Stimulated activated CD4-positive, alpha-beta T cell treated with anti-CD3 and anti-CD28 coated beads, Interleukin-2, amount 100 ng/mL, for 48 hours (primary cell): ENCODE data around the gene TARS2.

Experiments used
- DNase-seq, 2 donors: peaks; one replicate each; pipeline ENCODE4 v3.0.0-alpha.2; 2020

Gene TARS2

DNA sequence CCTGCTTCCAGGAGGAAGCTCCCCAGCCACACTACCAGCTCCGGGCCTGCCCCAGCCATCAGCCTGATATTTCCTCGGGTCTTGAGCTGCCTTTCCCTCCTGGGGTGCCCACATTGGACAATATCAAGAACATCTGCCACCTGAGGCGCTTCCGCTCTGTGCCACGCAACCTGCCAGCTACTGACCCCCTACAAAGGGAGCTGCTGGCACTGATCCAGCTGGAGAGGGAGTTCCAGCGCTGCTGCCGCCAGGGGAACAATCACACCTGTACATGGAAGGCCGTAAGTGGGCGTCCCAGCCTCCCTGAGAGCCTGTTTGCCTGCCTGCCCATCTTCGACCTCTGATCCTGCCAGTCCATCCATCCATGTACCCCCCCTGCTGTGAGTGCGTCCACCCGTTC, 24.3 kb downstream of the TARS2 start:
- DNase-seq: no peak

DNA sequence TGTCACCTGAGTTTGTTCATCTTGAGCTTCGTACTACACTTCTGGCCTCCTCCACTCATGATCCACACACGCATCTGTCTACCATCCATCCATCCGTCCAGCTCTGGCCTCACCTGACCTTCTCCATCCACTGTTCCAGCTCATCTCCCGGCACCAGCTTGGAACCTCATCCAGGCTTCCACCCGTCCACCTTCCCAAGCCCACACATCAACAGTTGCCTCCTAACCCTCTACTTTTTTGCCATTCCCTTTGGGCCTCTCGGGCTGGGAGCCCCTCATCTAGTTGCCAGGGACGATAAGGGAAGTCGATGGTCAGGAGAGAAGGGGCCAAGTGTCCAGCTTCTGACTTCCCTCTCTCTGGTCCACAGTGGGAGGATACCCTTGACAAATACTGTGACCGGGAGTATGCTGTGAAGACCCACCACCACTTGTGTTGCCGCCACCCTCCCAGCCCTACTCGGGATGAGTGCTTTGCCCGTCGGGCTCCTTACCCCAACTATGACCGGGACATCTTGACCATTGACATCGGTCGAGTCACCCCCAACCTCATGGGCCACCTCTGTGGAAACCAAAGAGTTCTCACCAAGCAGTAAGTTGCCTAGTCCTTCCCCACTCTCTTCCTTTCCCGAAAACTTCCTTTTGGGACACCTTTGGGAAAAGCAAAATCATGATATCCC, 24.9 kb downstream of the TARS2 start:
- no peak for DNase-seq

DNA sequence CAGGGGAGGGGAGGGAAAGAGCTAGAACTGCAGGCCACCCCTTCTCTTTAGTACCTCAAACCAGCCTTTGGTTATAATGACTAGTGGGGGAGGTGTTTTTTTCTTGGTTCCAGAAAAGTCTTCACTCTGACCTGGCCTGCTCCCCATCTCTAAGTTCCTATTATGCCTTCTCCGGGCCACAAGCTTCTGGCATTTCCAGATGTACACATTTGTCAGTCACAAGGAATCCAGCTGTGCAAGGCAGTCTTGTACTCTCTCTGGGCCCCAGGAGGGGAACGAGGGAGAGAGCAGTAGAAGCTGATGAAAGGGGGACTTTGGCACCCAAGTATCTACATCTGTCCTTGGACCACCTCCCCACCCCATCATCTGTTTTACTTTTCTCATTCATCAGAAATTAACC, 25.6 kb downstream of the TARS2 start:
- DNase-seq: no peak

DNA sequence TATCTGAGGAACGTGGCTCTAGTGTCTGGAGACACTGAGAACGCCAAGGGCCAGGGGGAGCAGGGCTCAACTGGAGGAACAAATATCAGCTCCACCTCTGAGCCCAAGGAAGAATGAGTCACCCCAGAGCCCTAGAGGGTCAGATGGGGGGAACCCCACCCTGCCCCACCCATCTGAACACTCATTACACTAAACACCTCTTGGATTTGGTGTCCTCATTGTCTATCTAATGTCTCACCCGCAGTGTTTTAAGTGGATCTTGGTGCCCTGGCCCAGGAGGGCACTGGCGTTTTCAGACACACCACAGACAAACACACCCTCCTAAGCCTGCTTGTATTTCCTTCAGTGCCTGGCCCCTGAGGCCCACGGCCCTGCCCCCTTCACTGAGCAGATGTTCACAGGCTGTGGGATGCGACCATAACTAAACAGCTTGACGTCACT, 26.2 kb downstream of the TARS2 start:
- DNase-seq: no peak

DNA sequence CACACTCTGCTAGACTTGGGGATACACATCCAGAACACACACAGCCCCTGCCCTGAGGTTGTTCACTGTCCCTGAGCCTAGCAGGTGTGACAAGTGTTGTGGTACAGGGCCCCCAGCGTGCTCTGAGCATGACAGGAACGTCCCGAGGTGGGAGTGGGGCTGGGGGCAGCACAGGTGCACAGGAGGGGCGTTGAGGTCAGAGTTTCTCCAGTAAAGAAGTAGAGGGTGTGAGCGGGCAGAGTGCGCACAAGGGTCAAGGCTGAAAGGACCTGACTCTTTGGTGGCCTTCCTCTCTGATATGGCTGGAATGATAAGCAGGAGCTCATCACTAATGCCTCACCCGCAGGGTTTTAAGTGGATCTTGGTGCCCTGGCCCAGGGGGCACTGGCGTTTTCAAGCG, 27.0 kb downstream of the TARS2 start:
- DNase-seq: no peak

DNA sequence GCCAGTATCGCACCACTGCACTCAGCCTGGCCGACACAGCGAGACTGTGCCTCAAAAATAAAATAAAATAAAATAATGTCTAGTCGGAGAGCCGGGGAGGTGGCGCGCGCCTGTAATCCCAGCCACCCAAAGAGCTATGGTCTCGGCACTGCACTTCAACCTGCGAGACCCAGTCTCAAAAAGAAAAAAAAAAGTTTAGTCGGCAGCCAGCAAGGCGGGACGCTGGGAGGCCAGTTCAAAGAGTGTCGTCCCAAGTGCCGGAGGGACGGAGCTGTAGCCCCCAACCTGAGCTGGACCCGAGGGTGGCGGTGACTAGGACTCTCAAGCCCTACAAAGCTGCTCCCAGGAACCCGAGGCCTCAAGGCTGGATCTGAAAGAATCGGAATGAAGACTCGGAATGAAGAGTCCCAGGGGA, 27.7 kb downstream of the TARS2 start:
- no peak for DNase-seq

DNA sequence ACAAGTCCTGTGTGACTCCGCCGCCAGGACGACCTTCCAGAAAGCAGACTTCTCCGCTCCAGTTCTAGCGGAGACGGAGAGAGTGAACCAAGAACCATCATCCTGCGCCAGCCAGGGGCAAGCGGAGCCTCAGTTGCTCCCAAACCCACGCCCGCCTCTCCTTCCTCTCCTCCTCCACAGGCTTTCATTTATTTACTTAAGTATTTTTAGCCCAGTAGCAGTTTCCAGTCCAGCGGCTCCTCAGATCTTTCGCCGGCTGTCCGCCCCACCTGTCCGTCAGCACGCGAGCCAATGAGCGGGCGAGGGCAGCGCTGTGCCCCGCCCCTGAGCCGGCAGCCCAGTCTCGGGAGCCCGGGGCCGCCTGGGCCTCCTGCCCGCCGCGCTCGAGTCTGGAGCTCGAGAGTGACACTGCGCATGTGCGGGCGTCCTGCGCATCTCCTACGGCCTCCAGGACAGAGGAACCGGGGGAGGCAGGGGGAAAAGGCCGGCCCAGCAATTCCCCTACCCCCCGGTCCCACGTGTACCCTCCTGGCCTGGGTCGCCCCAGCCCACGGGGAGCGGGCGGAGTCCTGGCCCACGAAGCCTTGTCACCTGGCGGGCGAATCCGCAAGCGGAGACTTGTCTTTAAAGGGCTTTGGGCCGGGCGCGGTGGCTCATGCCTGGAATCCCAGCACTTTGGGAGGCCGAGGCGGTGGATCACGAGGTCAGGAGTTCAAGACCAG, 28.3 kb downstream of the TARS2 start, which contains the start of gene FALEC:
FALEC (plus strand) TSS at position 425 of the 722 bp plus-strand sequence.
- peak; percentile 87 to 90 for DNase-seq

DNA sequence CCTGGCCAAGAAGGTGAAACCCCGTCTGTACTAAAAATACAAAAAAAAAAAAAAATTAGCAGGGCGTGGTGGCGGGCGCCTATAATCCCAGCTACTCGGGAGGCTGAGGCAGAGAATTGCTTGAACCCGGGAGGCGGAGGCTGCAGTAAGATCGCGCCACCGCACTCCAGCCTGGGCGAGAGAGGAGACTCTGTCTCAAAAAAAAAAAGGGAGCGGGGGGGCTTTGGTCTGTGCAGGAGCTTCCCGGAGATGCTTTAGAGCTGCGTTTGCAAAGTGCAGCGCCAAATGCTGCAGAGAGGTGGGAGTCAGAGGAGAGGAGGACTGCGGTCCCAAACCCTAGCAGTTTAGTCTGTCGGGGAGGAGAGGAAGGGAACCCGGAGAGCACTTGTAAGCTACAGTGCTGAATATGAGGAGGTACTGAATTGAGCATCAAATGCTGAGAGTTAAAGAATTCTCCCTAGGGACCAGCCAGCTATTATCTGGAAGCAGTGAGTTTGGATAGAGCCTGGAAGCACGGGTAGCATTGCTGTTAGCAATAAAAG, 28.9 kb downstream of the TARS2 start:
- no peak for DNase-seq

DNA sequence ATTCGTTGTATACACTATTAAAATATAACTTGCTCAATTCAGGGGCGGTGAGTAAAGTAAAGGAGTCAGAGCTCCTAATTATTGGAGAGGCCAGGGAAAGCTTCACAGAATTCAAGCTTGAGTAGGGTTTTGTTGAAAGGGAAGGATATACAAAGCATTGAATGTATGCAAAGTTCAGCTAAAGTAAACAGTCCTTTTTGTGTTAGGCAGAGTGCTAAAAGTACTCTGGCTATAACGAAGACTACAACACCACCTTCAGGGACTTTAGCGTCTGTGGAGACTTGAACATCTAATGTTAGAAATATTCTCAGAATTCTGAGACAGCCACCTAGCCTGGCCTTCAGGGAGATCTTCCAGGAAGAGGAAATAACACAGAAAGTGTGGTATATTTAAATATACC, 29.4 kb downstream of the TARS2 start:
- DNase-seq: no peak

DNA sequence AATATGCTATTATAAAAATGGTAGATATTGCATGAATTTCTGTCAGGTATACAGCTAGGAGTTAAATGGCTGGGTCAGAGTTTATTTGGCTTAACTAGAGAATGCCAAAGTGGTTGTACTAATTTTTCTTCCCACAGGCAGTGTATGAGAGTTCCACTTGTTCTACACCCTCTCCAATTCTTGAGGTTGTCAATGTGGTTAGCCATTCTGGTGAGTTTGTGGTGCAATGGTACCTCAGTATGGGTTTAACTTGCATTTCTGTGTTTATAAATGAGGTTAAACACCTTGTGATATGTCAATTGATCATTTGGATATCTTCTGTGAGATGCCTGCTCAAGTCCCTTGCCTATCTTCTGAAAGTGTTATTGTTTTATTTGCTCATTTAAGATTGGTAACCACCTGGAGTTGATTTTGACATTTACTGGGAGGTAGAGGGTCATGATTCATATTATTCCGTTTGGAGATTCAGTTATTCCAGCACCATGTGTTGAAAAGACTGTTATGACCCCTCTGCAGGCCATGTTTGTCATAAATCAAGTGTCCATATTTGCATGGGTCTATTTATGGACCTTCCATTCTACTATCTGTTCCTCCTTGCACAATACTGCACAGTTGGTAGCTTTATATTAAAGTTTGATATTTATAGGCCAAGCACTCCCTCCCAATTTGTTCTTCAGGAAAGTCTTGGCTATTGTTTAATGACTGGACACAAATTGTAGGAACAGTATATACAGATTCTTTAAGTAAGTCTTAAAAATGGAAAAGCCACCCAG, 34.2 kb downstream of the TARS2 start:
- DNase-seq: no peak

DNA sequence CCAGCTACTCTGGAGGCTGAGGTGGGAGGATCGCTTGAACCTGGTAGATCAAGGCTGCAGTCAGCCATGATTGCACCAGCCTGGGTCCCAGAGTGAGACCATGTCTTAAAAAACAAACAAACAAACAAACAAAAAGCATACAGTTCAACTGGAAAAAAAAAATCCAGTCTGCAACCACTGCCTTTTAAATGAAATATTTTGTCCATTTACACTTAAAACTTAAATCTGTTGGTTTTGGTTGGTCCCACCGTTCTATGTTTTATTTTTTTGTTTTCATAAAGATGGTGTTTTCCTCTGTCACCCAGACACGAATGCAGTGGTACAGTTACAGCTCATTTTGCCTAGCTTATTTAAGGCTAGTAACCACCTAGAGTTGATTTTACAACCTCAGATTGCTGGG, 38.1 kb downstream of the TARS2 start:
- DNase-seq: no peak

DNA sequence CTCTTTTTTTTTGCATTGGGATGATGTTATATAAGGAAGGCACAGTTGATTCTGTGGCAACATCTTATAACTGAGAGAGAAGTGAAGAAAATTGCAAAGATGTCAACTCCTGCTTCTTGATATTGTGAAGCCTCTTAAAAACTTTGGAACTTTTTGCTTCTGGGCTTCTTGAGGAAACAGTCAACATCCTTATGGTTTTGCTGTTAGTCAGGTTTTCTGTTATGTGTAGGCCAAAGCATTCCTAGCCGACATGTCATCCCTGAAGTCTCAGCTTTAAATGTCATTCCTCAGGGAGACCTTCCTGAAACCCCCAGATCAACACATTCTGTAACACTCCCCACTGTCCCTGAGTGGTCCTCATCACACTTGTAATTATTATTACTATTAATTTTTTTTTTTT, 41.0 kb downstream of the TARS2 start:
- DNase-seq: no peak

DNA sequence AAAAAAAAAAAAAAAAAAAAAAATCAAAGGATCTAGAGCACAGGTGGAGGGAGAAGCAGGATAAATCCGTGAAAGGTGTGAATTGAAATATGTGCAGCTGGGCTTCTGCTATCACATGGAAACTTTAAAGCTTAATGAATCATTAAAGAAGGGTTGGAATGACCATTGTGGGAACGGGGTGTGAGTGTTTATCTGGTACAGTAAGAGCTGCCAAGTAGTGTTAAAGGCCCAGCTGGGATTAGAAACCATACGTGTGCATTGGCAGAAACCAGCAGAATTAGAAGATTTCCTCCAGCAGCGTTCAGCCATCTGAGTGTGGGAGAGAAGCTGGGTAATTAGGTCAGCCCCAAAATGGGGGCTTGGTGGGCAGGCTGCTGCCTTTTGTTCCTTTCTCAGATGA, 41.8 kb downstream of the TARS2 start:
- no peak for DNase-seq

DNA sequence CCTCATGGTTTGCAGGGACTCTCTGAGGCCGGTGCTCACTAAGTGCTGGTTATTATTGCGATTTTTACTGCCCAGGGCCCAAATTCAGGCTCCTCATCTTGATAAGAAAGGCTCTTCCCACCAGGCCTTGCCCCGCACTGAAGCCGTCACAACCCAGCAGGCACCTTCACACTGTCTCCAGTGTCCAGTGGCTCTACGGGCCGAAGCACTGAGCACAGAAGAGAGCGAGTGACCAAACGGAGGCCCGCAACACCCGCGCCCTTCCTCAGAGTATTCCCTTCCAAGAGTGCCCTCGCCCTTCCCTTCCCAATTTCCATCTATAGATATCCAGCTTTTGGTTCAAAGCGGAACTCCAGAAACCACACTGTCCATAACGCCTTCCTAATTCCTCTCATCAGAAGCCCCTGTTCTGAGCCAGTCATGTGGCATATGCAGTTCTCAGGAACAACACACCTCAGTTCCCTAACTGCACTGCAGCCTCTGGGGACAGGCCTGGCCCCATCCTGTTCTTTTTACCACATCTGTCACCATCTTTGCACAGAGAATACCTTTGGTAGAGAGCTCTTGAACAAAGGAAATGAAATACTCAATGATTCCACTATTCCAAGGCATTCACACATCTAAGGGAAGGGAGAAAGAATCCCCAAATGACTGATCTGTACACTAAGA, 43.4 kb downstream of the TARS2 start:
- DNase-seq: no peak

DNA sequence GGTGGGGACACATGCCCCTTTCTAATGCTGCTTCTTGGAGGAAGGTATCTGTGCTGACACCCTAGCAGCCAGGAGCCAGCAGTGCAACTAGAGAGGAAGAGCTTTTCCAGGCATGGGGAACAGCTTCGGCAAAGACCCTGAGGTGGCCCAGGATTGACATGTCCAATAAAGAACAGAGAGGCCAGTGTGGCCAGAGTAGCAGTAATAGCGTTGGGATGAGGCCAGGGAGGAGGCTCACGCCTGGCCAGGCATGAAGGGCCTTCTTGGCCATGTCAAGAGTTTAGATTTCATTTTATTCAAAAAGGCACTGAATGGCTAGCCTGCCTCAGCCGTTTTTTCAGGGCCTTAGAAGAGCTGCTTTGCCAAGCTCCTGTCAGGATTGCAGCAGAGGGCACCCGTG, 45.6 kb downstream of the TARS2 start:
- DNase-seq: no peak

DNA sequence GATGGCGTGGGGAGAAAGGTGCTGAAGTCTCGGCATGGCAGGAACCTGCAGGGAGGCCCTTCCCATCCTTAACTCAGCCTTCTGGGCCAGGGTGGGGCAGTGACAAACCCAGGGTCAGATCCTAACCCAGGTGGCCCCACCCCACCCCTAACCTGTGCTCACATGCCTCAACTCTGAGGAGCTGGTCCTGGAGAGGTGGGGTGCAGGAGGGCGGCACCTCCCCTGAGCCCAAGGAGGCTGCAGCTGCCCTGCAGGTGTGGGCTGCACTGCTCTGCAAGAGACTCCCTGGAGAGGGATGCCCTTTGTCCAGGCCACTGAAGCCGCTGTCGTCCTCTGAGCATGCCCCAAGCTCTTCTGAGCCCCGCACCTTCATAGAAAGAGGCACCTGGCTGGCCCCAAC, 46.8 kb downstream of the TARS2 start:
- DNase-seq: no peak

DNA sequence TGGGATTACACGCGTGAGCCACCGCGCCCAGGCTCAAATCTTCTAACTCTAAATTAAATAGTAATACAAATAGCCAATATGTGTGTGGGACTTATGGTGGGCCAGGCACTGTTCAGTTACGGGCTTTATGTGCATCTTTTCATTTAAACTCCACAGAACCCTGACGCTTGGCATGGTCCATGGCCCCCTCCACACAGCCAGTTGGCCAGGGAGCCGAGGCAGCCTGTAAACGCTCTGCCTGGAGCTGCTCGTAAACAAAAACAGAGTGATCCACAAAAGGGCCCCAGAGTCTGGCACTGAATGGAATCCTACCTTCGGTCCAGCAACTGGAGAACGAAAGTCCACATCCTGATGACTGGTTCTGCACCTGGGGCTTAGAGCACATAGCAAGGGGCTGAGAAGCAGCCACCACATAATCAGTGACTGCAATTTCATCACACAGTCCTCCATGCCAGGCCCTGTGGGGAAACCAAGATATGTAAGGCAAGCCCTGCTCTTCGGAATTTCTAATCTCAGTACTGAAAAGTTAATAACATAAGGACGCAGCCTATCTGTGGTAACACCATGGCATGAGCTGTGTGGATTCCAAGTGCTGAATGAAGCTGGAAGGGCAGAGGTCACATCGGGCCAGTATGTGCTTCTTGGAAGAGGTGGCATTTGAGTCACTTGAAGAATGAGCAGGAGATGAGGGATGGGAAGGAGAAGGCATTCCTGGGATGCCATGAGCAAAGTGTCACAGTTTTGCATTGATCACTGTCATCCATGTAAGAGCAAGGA, 48.5 kb downstream of the TARS2 start:
- no peak for DNase-seq

DNA sequence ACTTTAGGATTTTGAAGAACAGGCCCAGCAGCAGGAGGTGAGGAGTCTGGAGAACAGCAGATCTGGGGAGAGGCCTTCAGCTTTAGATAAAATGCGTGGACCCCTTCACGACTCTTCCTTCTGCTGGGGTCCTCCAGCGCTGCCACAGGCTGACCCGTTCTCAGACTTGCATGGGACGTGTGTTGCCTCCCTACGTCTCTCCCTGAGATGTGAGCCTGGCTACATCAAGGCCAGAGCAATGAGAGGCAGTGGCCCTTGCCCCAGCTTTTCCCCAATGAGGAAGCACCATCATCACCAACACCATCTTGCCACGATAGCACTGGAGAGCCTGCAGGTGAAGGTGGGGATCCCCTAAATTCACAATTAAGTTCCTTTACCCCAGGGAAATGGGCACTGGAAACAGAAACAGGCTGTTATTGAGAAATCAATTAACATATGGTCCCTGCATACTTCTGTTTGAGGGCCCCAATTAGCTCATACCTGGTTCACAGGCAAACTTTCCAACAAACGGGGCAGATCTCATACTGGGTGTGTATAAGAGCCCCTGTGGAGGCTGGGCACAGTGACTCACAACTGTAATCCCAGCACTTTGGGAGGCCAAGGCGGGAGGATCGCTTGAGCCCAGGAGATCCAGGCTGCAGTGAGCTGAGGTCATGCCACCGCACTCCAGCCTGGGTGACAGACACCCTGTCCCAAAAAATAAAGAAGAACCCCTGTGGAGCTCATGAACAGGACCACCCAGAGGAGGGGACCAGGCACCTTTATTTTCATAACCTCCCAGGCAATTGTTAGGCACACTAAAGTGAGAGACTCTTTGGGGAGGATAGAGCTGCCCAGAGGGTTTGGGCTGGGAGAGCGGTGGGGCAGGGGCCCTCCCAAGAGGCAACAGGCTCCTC, 49.9 kb downstream of the TARS2 start:
- no peak for DNase-seq

DNA sequence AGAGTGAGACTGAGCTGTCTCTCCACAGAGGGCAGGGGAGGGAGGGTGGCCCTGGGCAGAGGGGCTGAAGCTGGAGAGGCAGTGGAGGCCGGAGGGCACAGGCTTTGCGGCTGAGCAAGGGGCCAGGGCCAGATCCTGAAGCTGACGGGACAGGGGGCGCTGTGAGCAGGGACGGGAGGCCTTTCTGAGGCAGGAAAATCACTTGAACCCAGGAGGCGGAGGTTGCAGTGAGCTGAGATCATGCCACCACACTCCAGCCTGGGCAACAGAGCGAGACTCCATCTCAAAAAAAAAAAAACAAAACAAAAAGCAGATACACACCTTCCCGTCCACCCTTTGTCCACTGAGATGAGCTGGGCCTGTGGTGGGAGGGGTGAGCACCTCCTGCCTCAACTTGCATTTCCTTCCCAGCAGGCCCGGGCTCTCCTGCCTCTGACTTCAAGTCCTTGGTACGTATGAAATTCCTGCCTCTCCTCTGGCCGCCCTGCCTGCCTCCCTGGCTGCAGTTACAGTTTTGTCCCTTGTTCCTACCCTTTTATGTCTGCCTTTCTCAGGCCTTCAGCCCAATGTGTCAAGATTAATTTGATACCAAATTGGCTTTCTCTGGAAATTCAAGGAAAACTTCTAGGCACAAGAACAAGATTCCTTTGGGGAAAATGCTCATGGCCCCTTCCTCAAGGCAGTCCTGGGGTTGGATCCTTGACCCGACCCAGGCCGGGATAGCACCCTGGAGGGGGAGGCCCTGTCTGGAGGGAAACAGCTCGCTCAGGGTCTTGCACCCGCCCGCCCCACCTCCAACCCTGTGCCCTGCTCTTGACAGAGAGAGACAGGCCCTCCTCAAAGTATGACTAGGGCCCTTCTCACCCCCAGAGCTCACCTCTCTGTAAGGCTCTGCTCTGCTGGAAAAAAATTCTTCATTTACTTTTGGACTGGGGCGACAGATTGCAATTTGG, 50.8 kb downstream of the TARS2 start:
- DNase-seq: no peak
